Common myeloid progenitor, CD34-positive (primary cell): Measurements from ENCODE around the gene CIAO3.
A peak's percentile ranks its signal among the peaks of the same experiment; 100 is the strongest.

ENCODE experiments used
- CTCF ChIA-PET: fragments of 350-600 bp; sonication (Branson Sonifier 250); formaldehyde crosslinking; loops from one replicate; lab custom pipeline; 2021; ENCODE audit warnings: antibody characterized with exemption; lab: Charles Lee
- POLR2A ChIA-PET: fragments of 350-600 bp; sonication (Branson Sonifier 250); formaldehyde crosslinking; loops from one replicate; lab custom pipeline; 2021; ENCODE audit warnings: antibody characterized with exemption; lab: Charles Lee
- DNase-seq, 3 donors: peaks; one replicate each; pipeline versions ENCODE4 v3.0.0 to v3.0.0-alpha.2; 2013
- H3K27ac ChIP-seq, 2 experiments: 1 replicate in 1 of 2; 2 replicates in 1 of 2; pipeline ENCODE4 v1.7.0; 2013; ENCODE audit warnings: inconsistent platforms in 2 of 2, low read length in 2 of 2, mild to moderate bottlenecking in 2 of 2, low read depth in 1 of 2, moderate library complexity in 1 of 2; ENCODE audit not compliant: severe bottlenecking in 2 of 2, insufficient read depth in 1 of 2, poor library complexity in 1 of 2
- H3K27me3 ChIP-seq, 5 experiments: replicated peaks in 2 of 5; 1 replicate in 3 of 5; 2 replicates in 2 of 5; pipeline versions ENCODE4 v1.6.1 to v1.7.0; 2013; ENCODE audit warnings: low read length in 4 of 5, mild to moderate bottlenecking in 2 of 5, moderate library complexity in 2 of 5, inconsistent platforms in 1 of 5; ENCODE audit not compliant: insufficient read depth in 5 of 5, control insufficient read depth in 4 of 5
- H3K36me3 ChIP-seq, 4 experiments: 1 replicate in 2 of 4; 2 replicates in 2 of 4; pipeline versions ENCODE4 v1.6.1 to v1.7.0; 2013; ENCODE audit warnings: low read length in 3 of 4, control low read depth in 1 of 4, mild to moderate bottlenecking in 1 of 4; ENCODE audit not compliant: control insufficient read depth in 4 of 4, insufficient read depth in 4 of 4
- H3K4me1 ChIP-seq, 4 experiments: 1 replicate in 3 of 4; 2 replicates in 1 of 4; pipeline versions ENCODE4 v1.6.1 to v1.7.1; 2013; ENCODE audit warnings: low read length in 3 of 4, mild to moderate bottlenecking in 3 of 4, control low read depth in 1 of 4, inconsistent platforms in 1 of 4, moderate library complexity in 1 of 4; ENCODE audit not compliant: control insufficient read depth in 4 of 4, insufficient read depth in 4 of 4; ENCODE audit errors: control extremely low read depth in 1 of 4
- H3K4me3 ChIP-seq, 7 experiments: 1 replicate in 4 of 7; 2 replicates in 3 of 7; pipeline versions ENCODE4 v1.5.1 to v1.7.0; 2013; ENCODE audit warnings: mild to moderate bottlenecking in 7 of 7, low read length in 6 of 7, moderate library complexity in 6 of 7, inconsistent platforms in 2 of 7, low read depth in 2 of 7, control low read depth in 1 of 7; ENCODE audit not compliant: insufficient read depth in 4 of 7, control insufficient read depth in 1 of 7; ENCODE audit errors: extremely low read depth in 1 of 7
- H3K9me3 ChIP-seq, 5 experiments: 1 replicate in 4 of 5; 2 replicates in 1 of 5; pipeline versions ENCODE4 v1.6.1 to v1.7.1; 2013; ENCODE audit warnings: low read length in 4 of 5, mild to moderate bottlenecking in 2 of 5, inconsistent platforms in 1 of 5, low read depth in 1 of 5, moderate library complexity in 1 of 5; ENCODE audit not compliant: control insufficient read depth in 4 of 5, insufficient read depth in 2 of 5; ENCODE audit errors: control extremely low read depth in 1 of 5
- WGBS: methylation state at CpG from one replicate; pipeline ENCODE4 v1.1.5; 2013; ENCODE audit not compliant: insufficient coverage; 5-methylcytosine and 5-hydroxymethylcytosine counted together

Gene CIAO3

DNA sequence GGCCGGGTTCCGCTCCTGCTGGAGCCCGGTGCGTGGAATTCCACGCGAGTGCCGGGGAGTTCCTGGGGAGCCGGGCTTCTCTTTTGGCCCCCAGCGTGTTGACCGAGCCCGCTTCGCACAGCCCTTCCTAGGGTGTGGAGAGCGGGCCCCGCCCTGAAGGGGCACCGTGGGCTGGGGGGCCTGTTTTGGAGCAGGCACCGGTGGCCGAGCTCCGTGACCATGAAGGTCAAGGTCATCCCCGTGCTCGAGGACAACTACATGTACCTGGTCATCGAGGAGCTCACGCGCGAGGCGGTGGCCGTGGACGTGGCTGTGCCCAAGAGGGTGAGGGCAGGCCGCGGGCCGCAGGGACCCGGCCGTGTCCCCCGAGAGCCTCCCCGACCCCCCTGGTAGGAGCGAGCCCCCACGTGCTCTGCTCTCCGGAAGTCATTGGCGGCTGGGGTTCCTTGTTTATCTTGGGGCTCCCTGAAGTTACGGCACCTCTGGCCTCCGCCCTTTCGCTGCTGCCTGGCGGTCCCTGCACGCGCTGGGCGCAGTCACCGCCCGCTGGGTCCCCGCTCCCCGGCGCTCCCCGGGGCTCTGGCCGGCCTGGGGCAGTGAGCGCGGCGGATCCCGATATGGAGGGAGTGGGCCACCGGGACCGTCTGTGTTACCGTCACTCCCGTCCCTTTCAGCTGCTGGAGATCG lies 13.4 kb downstream of the CIAO3 start:
- H3K4me1 ChIP-seq: peaks cover 0 to 24% (median 17%) of the 10 kb centered on the region in 4 experiments
- WGBS: under 1% methylated on average over 51 of the region's 61 CpGs
- peak overlapping the region; percentile 28 to 83 (median 68) for H3K4me3 ChIP-seq
- peak overlapping the region in 1 of 2 experiments; percentile 43 for H3K27ac ChIP-seq
- ChIA-PET CTCF (interaction anchor here (2.1 to 3.5 kb wide), 2 partner anchors 9 to 17 kb away, joined by 5 to 14 read pairs; no protein-coding TSS in a partner anchor), POLR2A (interaction anchor here (1.6 kb wide), 1 partner anchor 13 kb away, joined by 4 read pairs; the partner anchor contains the start of gene CIAO3)
- no peaks in the 10 kb centered on the region for H3K9me3 ChIP-seq
- DNase-seq: peak in 1 of 3 donors; percentile 58
- peaks cover 0 to 10% (median 0%) of the 10 kb centered on the region in 5 experiments for H3K27me3 ChIP-seq
- peaks cover 0 to 30% (median 18%) of the 10 kb centered on the region in 4 experiments for H3K36me3 ChIP-seq

DNA sequence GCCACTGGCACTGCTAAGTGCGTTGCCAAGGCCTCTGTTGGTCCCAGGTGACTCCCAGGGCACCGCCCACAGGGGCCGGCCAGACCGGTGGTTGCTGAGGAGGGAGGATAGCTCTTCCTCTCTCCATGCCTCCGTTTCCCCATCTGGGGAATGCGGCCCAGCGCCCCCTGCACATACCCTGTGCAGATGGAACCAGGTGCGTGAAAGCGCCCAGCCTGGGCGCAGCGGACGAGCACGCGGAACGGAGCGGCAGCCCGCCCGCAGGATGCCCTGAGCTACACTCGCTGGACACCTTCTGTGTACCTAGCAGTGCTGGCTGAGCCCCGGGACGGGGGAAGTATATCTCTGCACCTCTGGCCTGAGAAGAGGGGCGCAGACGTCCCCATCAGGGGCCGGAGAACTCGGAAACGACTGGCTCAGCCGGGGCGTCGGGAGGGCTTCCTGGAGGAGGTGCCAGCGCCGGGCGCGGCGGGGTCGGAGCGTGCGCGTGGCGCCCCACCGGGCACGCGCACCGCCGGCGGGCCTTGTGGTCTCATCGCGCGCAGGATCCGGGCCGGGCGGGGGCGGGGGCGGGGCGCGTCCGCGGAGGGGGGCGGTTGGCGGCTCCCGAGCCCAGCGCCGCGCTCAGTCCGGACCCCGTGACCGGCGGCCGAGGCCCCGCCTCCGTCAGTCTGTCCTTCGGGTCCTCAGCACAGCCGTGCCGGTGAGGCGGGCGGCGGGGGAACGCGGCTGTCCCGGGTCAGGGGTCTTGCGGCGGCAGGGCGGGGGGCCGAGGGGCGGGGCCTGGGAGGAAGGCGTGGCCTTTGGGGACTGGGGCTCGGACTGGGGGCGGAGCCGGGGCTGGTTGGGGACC lies 14.1 kb downstream of the CIAO3 start, which contains the start of the genes CCDC78 and HAGHL:
CCDC78 (minus strand) TSS at position 6 of the 853 bp plus-strand sequence. CDS start 76 bp downstream, outside the sequence.
HAGHL (plus strand) TSS at position 669 of the 853 bp plus-strand sequence. CDS start 404 bp downstream, outside the sequence.
- 2% methylated on average over 68 of the region's 88 CpGs for WGBS
- Histone ChIP-seq H3K9me3 (no peaks in the 10 kb centered on the region), H3K4me3 (peak within 1 kb of the TSS; percentile 31 to 83 (median 68)), H3K36me3 (peaks cover 0 to 25% (median 17%) of the 10 kb centered on the region in 4 experiments), H3K27me3 (peaks cover 0 to 10% (median 0%) of the 10 kb centered on the region in 5 experiments), H3K27ac (peak within 1 kb of the TSS in 1 of 2 experiments; percentile 43), H3K4me1 (peaks cover 0 to 24% (median 22%) of the 10 kb centered on the region in 4 experiments)
- peak in 2 of 3 donors; percentile 42 to 49 for DNase-seq
- ChIA-PET CTCF (interaction anchor here (1.1 to 2.8 kb wide), 5 partner anchors 9 to 28 kb away, joined by 3 to 15 read pairs (median 4); no protein-coding TSS in a partner anchor), POLR2A (interaction anchor here (1.4 to 1.6 kb wide), 2 partner anchors 10 to 14 kb away, joined by 4 read pairs; partner anchors contain the start of gene CIAO3)

DNA sequence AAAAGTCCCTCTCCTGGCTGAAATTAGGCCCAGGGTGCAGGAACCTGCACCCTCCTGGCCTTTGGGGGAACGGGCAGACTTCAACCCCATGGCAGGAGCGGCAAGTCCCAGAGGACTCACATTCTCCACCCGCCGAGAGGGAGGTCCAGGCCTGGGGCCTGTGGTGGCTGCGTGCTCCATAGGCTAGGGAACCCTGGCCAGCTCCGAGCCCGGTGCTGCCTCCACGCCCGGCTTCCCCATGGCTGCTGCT lies 14.7 kb downstream of the CIAO3 start:
- ChIA-PET POLR2A (interaction anchor here (1.4 to 1.6 kb wide), 2 partner anchors 10 to 14 kb away, joined by 4 read pairs; partner anchors contain the start of gene CIAO3), CTCF (interaction anchor here (1.1 to 2.8 kb wide), 5 partner anchors 9 to 29 kb away, joined by 3 to 15 read pairs (median 4); no protein-coding TSS in a partner anchor)
- 51% methylated on average over 9 of the region's 9 CpGs for WGBS
- Histone ChIP-seq H3K4me3 (no peak overlapping the region), H3K36me3 (peaks cover 0 to 22% (median 14%) of the 10 kb centered on the region in 4 experiments), H3K27ac (no peak overlapping the region), H3K27me3 (peaks cover 0 to 10% (median 0%) of the 10 kb centered on the region in 5 experiments), H3K9me3 (no peaks in the 10 kb centered on the region), H3K4me1 (peaks cover 0 to 30% (median 26%) of the 10 kb centered on the region in 4 experiments)
- DNase-seq: no peak

GRCh38 chr16:725463-726187 lies 15.2 kb downstream of the CIAO3 start:
- WGBS: 85% methylated on average over 22 of the region's 23 CpGs
- POLR2A ChIA-PET: interaction anchor here (0.6 to 1.6 kb wide), 3 partner anchors 9 to 19 kb away, joined by 3 to 4 read pairs (median 4); partner anchors contain the start of gene CIAO3

DNA sequence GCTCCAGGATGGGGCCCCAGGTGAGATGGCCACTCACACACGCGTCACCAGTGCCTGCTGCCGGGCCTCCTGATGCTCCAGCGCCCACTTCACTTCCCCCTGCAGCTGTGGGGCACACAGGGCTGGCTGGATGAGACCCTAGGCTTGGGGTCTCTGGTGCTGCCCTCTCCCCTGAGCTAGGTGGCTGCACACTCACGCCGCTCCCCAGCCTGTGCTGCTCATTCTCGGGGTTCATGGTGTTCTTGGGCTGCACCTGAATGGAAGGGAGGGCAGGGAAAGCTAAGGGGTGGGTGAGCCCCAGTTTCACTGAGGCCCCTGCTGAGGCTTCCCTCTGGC lies 15.8 kb downstream of the CIAO3 start:
- H3K4me1 ChIP-seq: peaks cover 0 to 41% (median 37%) of the 10 kb centered on the region in 4 experiments
- ChIA-PET CTCF (interaction anchor here (0.9 to 2.8 kb wide), 4 partner anchors 13 to 40 kb away, joined by 3 to 15 read pairs (median 4); partner anchors contain the start of genes CIAO3 and WDR24), POLR2A (interaction anchor here (0.6 to 1.4 kb wide), 2 partner anchors 9 to 19 kb away, joined by 3 to 4 read pairs; no protein-coding TSS in a partner anchor)
- no peak overlapping the region for H3K4me3 ChIP-seq
- 86% methylated on average over 7 of the region's 7 CpGs for WGBS
- H3K27ac ChIP-seq: no peak overlapping the region
- no peaks in the 10 kb centered on the region for H3K9me3 ChIP-seq
- peaks cover 0 to 12% (median 6%) of the 10 kb centered on the region in 4 experiments for H3K36me3 ChIP-seq
- H3K27me3 ChIP-seq: peaks cover 0 to 10% (median 0%) of the 10 kb centered on the region in 5 experiments
- DNase-seq: no peak

More at GRCh38 chr16:725463-726187, 15.2 kb downstream of the CIAO3 start:
- H3K27me3 ChIP-seq: peaks cover 0 to 10% (median 0%) of the 10 kb centered on the region in 5 experiments
- peaks cover 0 to 17% (median 11%) of the 10 kb centered on the region in 4 experiments for H3K36me3 ChIP-seq
- H3K27ac ChIP-seq: no peak overlapping the region
- H3K4me3 ChIP-seq: no peak overlapping the region
- CTCF ChIA-PET: interaction anchor here (0.9 to 2.8 kb wide), 7 partner anchors 8 to 41 kb away, joined by 3 to 15 read pairs (median 4); partner anchors contain the start of gene CIAO3
- no peak for DNase-seq
- H3K4me1 ChIP-seq: peaks cover 0 to 35% (median 31%) of the 10 kb centered on the region in 4 experiments
- H3K9me3 ChIP-seq: no peaks in the 10 kb centered on the region
